ENCODE data around the gene TECR.

GRCh38 chr19:14510311-14511228 lies 18.8 kb upstream of the TECR start:
- TF ChIP-seq POLR2A (IDR thresholded peaks at IDR 0.05; ENCODE audit: low read length) = no peak
- no peak for TF ChIP-seq GATA1 (IDR thresholded peaks at IDR 0.05; ENCODE audit: low read depth, low read length)

Data from erythroblast (primary cell).